ENCODE data around the gene SULT1B1. TPM values are rescaled to one million over a fixed set of nuclear protein-coding genes. Genes with fewer than 3 reads are reported as not detected.

SULT1B1 gene
- total and polyA plus RNA-seq, 10 of the 15 experiments (the other 5 are each of a cell fraction or from before 2014, with no cell fraction given): 0.01 to 0.05 (median 0.01) TPM; not detected in 7

DNA sequence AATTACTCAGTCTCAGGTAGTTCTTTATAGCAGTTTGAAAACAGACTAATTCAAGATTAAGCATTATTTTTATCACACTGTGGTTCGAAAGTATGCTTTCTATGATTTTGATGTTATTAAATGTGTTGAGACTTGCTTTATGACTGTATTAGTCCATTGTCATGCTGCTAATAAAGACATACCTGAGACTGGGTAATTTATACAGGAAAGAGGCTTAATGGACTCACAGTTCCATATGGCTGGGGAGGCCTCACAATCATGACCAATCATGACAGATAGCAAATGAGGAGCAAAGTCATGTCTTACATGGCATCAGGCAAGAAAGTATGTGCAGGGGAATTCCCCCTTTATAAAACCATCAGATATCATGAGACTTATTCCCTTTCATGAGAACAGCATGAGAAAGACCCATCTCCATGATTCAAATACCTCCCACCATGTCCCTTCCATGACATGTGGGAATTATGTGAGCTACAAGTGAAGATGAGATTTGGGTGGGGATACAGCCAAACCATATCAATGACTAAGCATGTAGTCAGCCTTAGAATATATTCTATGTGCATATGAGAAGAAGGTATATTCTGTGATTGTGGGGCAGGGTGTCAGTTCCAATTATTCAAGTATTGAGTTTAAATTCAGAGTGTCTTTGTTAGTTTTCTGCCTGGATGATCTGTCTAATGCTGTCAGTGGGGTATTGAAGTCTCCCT, 62.7 kb downstream of the SULT1B1 start:
- no peaks in the 10 kb centered on the region for H3K79me2 ChIP-seq (ENCODE audit: control insufficient read depth, insufficient read depth, low read length)
- H3K4me1 ChIP-seq (ENCODE audit: control insufficient read depth, insufficient read depth, low read length): no peaks in the 10 kb centered on the region
- H3K36me3 ChIP-seq (ENCODE audit: control insufficient read depth in 2 of 2, insufficient read depth in 2 of 2, low read length in 1 of 2): no peaks in the 10 kb centered on the region
- no peak overlapping the region for H2AFZ ChIP-seq (ENCODE audit: control insufficient read depth, low read depth, low read length)
- H3K27me3 ChIP-seq (replicated peaks in 1 of 2; ENCODE audit: control insufficient read depth in 2 of 2, insufficient read depth in 2 of 2, low read length in 1 of 2): no peaks in the 10 kb centered on the region
- no peak overlapping the region for H3K4me3 ChIP-seq
- H3K9me3 ChIP-seq (replicated peaks; ENCODE audit: control insufficient read depth, insufficient read depth, low read length): no peaks in the 10 kb centered on the region
- intact Hi-C loops (cut with micrococcal nuclease; ENCODE audit: unreplicated experiment) (no loop called here), in situ Hi-C loops (cut with MboI) (loop anchor here (25.0 kb wide), 1 partner anchor 815 kb away; the partner anchor contains the start of gene AMTN)
- RAD21 ChIA-PET (ENCODE audit: unreplicated experiment): no interaction called here
- no peak overlapping the region for H3K9ac ChIP-seq (ENCODE audit: control insufficient read depth, insufficient read depth, low read length)
- no peaks in the 10 kb centered on the region for H4K20me1 ChIP-seq (ENCODE audit: control insufficient read depth, insufficient read depth)
- 26% methylated on average over 1 of the region's 1 CpG for WGBS (ENCODE audit: insufficient coverage, insufficient replicate concordance, low lambda C conversion rate, missing lambda C conversion rate)
- POLR2A ChIA-PET: no interaction called here
- FAIRE-seq (no peak), DNase-seq (ENCODE audit: low read depth, low spot score) (no peak), ATAC-seq (no peak)
- CTCF ChIA-PET: no interaction called here
- no peak overlapping the region for H3K4me2 ChIP-seq (ENCODE audit: control insufficient read depth, insufficient read depth)
- SMC1A ChIA-PET (ENCODE audit: uncharacterized antibody, unreplicated experiment): interaction anchor here (1.3 kb wide), 1 partner anchor 181 kb away, joined by 3 read pairs; no protein-coding TSS in a partner anchor
- no peak overlapping the region for H3K27ac ChIP-seq (ENCODE audit: control insufficient read depth, insufficient read depth)
- BruUV-seq (replicated peaks): no TSS peak
- TF ChIP-seq BRCA1 (IDR thresholded peaks at IDR 0.05; ENCODE audit: low read depth, low read length) (no peak), HCFC1 (IDR thresholded peaks at IDR 0.05; ENCODE audit: low read length) (no peak), ZNF622 (IDR thresholded peaks at IDR 0.05) (no peak), GATAD2B (conservative IDR thresholded peaks at IDR 0.05; ENCODE audit: low read depth) (no peak), GABPA (IDR thresholded peaks at IDR 0.05; ENCODE audit: low read depth) (no peak), ATF7 (IDR thresholded peaks at IDR 0.05; ENCODE audit: low read depth) (no peak), CBX5 (IDR thresholded peaks at IDR 0.05; ENCODE audit: low read depth) (no peak), JUND (IDR thresholded peaks at IDR 0.05; ENCODE audit: low read depth, low read length) (no peak)
- TF ChIP-seq, protein P1, sequence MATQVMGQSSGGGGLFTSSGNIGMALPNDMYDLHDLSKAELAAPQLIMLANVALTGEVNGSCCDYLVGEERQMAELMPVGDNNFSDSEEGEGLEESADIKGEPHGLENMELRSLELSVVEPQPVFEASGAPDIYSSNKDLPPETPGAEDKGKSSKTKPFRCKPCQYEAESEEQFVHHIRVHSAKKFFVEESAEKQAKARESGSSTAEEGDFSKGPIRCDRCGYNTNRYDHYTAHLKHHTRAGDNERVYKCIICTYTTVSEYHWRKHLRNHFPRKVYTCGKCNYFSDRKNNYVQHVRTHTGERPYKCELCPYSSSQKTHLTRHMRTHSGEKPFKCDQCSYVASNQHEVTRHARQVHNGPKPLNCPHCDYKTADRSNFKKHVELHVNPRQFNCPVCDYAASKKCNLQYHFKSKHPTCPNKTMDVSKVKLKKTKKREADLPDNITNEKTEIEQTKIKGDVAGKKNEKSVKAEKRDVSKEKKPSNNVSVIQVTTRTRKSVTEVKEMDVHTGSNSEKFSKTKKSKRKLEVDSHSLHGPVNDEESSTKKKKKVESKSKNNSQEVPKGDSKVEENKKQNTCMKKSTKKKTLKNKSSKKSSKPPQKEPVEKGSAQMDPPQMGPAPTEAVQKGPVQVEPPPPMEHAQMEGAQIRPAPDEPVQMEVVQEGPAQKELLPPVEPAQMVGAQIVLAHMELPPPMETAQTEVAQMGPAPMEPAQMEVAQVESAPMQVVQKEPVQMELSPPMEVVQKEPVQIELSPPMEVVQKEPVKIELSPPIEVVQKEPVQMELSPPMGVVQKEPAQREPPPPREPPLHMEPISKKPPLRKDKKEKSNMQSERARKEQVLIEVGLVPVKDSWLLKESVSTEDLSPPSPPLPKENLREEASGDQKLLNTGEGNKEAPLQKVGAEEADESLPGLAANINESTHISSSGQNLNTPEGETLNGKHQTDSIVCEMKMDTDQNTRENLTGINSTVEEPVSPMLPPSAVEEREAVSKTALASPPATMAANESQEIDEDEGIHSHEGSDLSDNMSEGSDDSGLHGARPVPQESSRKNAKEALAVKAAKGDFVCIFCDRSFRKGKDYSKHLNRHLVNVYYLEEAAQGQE (IDR thresholded peaks at IDR 0.05; ENCODE audit: low read depth, low read length): no peak
- TF ChIP-seq, protein P2, sequence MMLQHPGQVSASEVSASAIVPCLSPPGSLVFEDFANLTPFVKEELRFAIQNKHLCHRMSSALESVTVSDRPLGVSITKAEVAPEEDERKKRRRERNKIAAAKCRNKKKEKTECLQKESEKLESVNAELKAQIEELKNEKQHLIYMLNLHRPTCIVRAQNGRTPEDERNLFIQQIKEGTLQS (IDR thresholded peaks at IDR 0.05; ENCODE audit: borderline replicate concordance, extremely low read depth, low read depth, low read length): no peak
- TF ChIP-seq, protein P3, sequence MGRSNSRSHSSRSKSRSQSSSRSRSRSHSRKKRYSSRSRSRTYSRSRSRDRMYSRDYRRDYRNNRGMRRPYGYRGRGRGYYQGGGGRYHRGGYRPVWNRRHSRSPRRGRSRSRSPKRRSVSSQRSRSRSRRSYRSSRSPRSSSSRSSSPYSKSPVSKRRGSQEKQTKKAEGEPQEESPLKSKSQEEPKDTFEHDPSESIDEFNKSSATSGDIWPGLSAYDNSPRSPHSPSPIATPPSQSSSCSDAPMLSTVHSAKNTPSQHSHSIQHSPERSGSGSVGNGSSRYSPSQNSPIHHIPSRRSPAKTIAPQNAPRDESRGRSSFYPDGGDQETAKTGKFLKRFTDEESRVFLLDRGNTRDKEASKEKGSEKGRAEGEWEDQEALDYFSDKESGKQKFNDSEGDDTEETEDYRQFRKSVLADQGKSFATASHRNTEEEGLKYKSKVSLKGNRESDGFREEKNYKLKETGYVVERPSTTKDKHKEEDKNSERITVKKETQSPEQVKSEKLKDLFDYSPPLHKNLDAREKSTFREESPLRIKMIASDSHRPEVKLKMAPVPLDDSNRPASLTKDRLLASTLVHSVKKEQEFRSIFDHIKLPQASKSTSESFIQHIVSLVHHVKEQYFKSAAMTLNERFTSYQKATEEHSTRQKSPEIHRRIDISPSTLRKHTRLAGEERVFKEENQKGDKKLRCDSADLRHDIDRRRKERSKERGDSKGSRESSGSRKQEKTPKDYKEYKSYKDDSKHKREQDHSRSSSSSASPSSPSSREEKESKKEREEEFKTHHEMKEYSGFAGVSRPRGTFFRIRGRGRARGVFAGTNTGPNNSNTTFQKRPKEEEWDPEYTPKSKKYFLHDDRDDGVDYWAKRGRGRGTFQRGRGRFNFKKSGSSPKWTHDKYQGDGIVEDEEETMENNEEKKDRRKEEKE (IDR thresholded peaks at IDR 0.05): no peak
- TF ChIP-seq, protein P4, sequence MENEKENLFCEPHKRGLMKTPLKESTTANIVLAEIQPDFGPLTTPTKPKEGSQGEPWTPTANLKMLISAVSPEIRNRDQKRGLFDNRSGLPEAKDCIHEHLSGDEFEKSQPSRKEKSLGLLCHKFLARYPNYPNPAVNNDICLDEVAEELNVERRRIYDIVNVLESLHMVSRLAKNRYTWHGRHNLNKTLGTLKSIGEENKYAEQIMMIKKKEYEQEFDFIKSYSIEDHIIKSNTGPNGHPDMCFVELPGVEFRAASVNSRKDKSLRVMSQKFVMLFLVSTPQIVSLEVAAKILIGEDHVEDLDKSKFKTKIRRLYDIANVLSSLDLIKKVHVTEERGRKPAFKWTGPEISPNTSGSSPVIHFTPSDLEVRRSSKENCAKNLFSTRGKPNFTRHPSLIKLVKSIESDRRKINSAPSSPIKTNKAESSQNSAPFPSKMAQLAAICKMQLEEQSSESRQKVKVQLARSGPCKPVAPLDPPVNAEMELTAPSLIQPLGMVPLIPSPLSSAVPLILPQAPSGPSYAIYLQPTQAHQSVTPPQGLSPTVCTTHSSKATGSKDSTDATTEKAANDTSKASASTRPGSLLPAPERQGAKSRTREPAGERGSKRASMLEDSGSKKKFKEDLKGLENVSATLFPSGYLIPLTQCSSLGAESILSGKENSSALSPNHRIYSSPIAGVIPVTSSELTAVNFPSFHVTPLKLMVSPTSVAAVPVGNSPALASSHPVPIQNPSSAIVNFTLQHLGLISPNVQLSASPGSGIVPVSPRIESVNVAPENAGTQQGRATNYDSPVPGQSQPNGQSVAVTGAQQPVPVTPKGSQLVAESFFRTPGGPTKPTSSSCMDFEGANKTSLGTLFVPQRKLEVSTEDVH (IDR thresholded peaks at IDR 0.05; ENCODE audit: low read depth, partially characterized antibody): no peak
